DOHH2 (cell line): ENCODE results near the gene TLX2.

Experiments used
- H3F3A ChIP-seq: fragments of 200-600 bp; sonication (generic), shearing (Covaris generic); 2 replicates; pipeline ENCODE4 v1.6.0; 2016; ENCODE audit warnings: antibody characterized with exemption, mild to moderate bottlenecking; ENCODE audit not compliant: control insufficient read depth, insufficient read depth
- H3K27ac ChIP-seq: fragments of 200-600 bp; sonication (generic); 2 replicates; pipeline ENCODE4 v1.5.1; 2014; ENCODE audit warnings: low read depth, mild to moderate bottlenecking, low read length, moderate library complexity
- H3K27me3 ChIP-seq: fragments of 200-600 bp; sonication (generic); 2 replicates; pipeline ENCODE4 v1.6.1; 2014; ENCODE audit warnings: mild to moderate bottlenecking, low read length, mixed read lengths; ENCODE audit not compliant: control insufficient read depth
- H3K36me3 ChIP-seq: fragments of 200-600 bp; sonication (generic); 2 replicates; pipeline ENCODE4 v1.6.1; 2014; ENCODE audit warnings: mild to moderate bottlenecking, low read length, moderate library complexity, mixed read lengths; ENCODE audit not compliant: control insufficient read depth
- H3K4me1 ChIP-seq: fragments of 200-600 bp; sonication (generic); 2 replicates; pipeline ENCODE4 v1.6.1; 2014; ENCODE audit warnings: mild to moderate bottlenecking, low read length, mixed read lengths; ENCODE audit not compliant: control insufficient read depth
- H3K4me2 ChIP-seq: fragments of 200-600 bp; sonication (generic); 2 replicates; pipeline ENCODE4 v1.6.0; 2014; ENCODE audit warnings: mild to moderate bottlenecking, low read length, moderate library complexity
- H3K4me3 ChIP-seq: fragments of 200-600 bp; sonication (generic); 2 replicates; pipeline ENCODE4 v1.5.1; 2014; ENCODE audit warnings: mild to moderate bottlenecking, low read length, mixed read lengths
- H3K79me2 ChIP-seq: fragments of 200-600 bp; sonication (generic); 2 replicates; pipeline ENCODE4 v1.6.1; 2014; ENCODE audit warnings: mild to moderate bottlenecking, low read length, mixed read lengths; ENCODE audit not compliant: control insufficient read depth
- H3K9me2 ChIP-seq: fragments of 200-600 bp; sonication (generic); replicated peaks from 2 replicates; pipeline ENCODE4 v1.6.1; 2014; ENCODE audit warnings: mild to moderate bottlenecking, low read length, mixed read lengths; ENCODE audit not compliant: control insufficient read depth
- H3K9me3 ChIP-seq: fragments of 200-600 bp; sonication (generic); 2 replicates; pipeline ENCODE4 v1.6.1; 2014; ENCODE audit warnings: antibody characterized with exemption, low read length, mixed read lengths; ENCODE audit not compliant: control insufficient read depth, insufficient read depth
- H4K20me1 ChIP-seq: fragments of 200-600 bp; sonication (generic); 2 replicates; pipeline ENCODE4 v1.6.0; 2014; ENCODE audit warnings: low read depth, mild to moderate bottlenecking, antibody characterized with exemption, low read length, moderate library complexity; ENCODE audit not compliant: control insufficient read depth, insufficient read depth
- CTCF ChIP-seq: fragments of 200-600 bp; sonication (generic); IDR thresholded peaks from one replicate; pipeline ENCODE4 v1.5.1; 2014; ENCODE audit warnings: antibody characterized with exemption, mild to moderate bottlenecking, low read depth, low read length; ENCODE audit not compliant: poor library complexity, severe bottlenecking
- EZH2phosphoT487 ChIP-seq: fragments of 200-600 bp; sonication (generic); IDR thresholded peaks from 2 replicates; pipeline ENCODE4 v1.6.1; 2017; ENCODE audit warnings: borderline replicate concordance, mild to moderate bottlenecking, antibody characterized with exemption, low read length, moderate library complexity, mixed read lengths

Gene TLX2

GRCh38 chr2:74552914-74553811, 38.9 kb downstream of the TLX2 start:
- Histone ChIP-seq H3K36me3 (peaks cover 13% of the 10 kb centered on the region), H3K4me3 (peak overlapping the region; percentile 91), H3K9me3 (no peaks in the 10 kb centered on the region), H3K27me3 (peaks cover 28% of the 10 kb centered on the region), H3K79me2 (peaks cover 17% of the 10 kb centered on the region), H3K4me1 (peaks cover 32% of the 10 kb centered on the region), H3K4me2 (peak overlapping the region; percentile 87), H3K27ac (no peak overlapping the region), H3K9me2 (no peaks in the 10 kb centered on the region), H4K20me1 (no peaks in the 10 kb centered on the region; the same call in 1 of the 2 replicates), H3F3A (no peaks in the 10 kb centered on the region)
- TF ChIP-seq CTCF (no peak), EZH2phosphoT487 (no peak)

GRCh38 chr2:74553892-74554819, 39.9 kb downstream of the TLX2 start, which contains the start of the genes DOK1 and LOXL3:
TSS of gene DOK1 (plus strand) at chr2:74554720. CDS start at chr2:74554755, 35 bp downstream.
TSS of gene LOXL3 (minus strand) at chr2:74553942. CDS start at chr2:74552634, 1,308 bp downstream.
- Histone ChIP-seq H3K36me3 (peaks cover 13% of the 10 kb centered on the region), H3K9me2 (no peaks in the 10 kb centered on the region), H4K20me1 (no peaks in the 10 kb centered on the region; the same call in 1 of the 2 replicates), H3K4me2 (peak within 1 kb of the TSS; percentile 87), H3K9me3 (no peaks in the 10 kb centered on the region), H3K79me2 (peaks cover 17% of the 10 kb centered on the region), H3F3A (no peaks in the 10 kb centered on the region), H3K27ac (peak within 1 kb of the TSS; percentile 22; the same call in 1 of the 2 replicates), H3K4me1 (peaks cover 30% of the 10 kb centered on the region), H3K4me3 (peak within 1 kb of the TSS; percentile 91), H3K27me3 (peaks cover 19% of the 10 kb centered on the region)
- TF ChIP-seq EZH2phosphoT487: no peak
- no peak for TF ChIP-seq CTCF

- Histone ChIP-seq H3K27me3 (peaks cover 11% of the 10 kb centered on the region), H3K9me2 (no peaks in the 10 kb centered on the region), H3F3A (no peaks in the 10 kb centered on the region), H3K9me3 (no peaks in the 10 kb centered on the region), H3K4me2 (peak overlapping the region; percentile 87), H3K4me3 (peak overlapping the region; percentile 91), H3K36me3 (peaks cover 13% of the 10 kb centered on the region), H4K20me1 (no peaks in the 10 kb centered on the region; the same call in 1 of the 2 replicates), H3K4me1 (peaks cover 28% of the 10 kb centered on the region), H3K79me2 (peaks cover 17% of the 10 kb centered on the region), H3K27ac (peak overlapping the region; percentile 22; the same call in 1 of the 2 replicates)
- TF ChIP-seq CTCF (no peak), EZH2phosphoT487 (no peak)
These were observed 40.7 kb downstream of the TLX2 start for GRCh38 chr2:74554820-74555531.
